ENCODE measurements around the gene AMIGO1.

AMIGO1 gene

DNA sequence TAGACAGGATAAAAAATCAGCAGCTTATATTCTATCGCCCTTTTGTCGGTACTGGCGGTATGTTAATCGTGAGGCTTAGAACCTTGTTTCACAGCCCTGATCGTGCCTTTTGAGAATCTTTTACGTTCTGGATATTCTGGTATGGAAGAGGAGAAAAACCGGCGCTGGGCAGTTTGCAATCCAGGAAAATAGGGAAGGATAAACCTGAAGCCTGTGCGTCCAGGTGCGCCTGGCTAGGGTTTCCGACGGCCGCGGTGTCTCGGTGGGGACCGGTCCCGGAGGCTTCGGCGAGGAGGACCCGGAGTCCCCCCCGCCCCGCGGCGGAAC is 43.4 kb downstream of the AMIGO1 start:
- FAIRE-seq: no peak
- no peak for DNase-seq (ENCODE audit: insufficient read length)
- TF ChIP-seq POLR2AphosphoS5 (IDR thresholded peaks at IDR 0.05; ENCODE audit: low read depth, low read length) (no peak), POLR2A (IDR thresholded peaks at IDR 0.05; ENCODE audit: low read depth, low read length) (no peak), TAF1 (IDR thresholded peaks at IDR 0.05; ENCODE audit: borderline replicate concordance, low read depth, low read length) (no peak)

DNA sequence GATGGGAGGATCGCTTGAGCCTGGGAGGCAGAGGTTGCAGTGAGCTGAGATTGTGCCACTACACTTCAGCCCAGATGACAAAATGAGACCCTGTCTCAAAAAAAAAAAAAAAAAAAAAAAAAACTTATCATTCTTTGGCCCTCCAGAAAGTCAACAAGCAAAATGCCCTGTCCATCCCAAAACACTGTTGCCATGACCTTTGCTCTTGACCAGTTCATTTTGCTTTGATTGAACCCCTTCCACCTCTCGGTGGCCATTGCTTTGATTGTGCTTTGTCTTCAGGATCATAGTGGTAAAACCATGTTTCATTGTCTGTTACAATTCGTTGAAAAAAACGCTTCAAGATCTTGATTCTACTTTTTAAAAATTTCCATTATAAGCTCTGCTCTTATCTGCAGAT is 51.7 kb downstream of the AMIGO1 start:
- DNase-seq (ENCODE audit: insufficient read length): no peak
- TF ChIP-seq POLR2AphosphoS5 (IDR thresholded peaks at IDR 0.05; ENCODE audit: low read depth, low read length): no peak
- TF ChIP-seq TAF1 (IDR thresholded peaks at IDR 0.05; ENCODE audit: borderline replicate concordance, low read depth, low read length): no peak
- TF ChIP-seq POLR2A (IDR thresholded peaks at IDR 0.05; ENCODE audit: low read depth, low read length): no peak
- no peak for FAIRE-seq

DNA sequence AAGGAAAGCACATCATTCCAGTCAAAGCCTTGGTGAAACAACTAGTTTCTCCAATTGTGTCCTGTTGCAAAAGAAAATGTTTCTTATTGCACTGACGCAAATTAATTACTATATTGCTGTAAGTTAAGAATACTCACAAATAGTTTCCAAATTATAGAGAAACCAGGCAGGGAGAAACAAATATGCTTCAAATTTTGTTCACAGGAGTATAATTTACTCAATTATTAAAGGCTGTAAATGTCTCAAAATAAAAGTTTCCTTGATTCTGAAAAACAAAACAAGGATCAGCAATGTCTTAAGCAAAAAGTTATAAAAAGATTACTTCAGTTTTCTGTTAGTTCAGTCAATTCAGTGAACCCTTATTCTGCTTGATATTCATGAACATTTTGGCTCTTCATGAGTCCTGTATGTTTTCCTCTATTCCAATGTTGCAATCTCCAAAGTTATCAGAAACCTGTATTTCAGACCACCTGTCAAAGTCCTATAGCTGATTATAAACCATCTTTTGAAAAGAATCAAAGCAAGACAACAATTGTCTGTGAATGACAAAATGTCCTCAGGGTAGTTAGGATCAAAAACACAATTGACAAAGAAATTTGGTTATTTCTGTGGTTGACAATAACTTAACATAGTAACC is 54.9 kb downstream of the AMIGO1 start:
- FAIRE-seq (no peak), DNase-seq (ENCODE audit: insufficient read length) (no peak)
- no peak for TF ChIP-seq POLR2A (IDR thresholded peaks at IDR 0.05; ENCODE audit: low read depth, low read length)
- no peak for TF ChIP-seq POLR2AphosphoS5 (IDR thresholded peaks at IDR 0.05; ENCODE audit: low read depth, low read length)
- TF ChIP-seq TAF1 (IDR thresholded peaks at IDR 0.05; ENCODE audit: borderline replicate concordance, low read depth, low read length): no peak

All from GM12892 (cell line).